HepG2 (cell line): ENCODE data around the gene ZNF575. TPM values are rescaled to one million over a fixed set of nuclear protein-coding genes. Genes with fewer than 3 reads are reported as not detected.

Source experiments
- ATAC-seq: fragments of 200-7000 bp; cut with Tn5 transposase; 3 replicates; pipeline ENCODE4 v1.9.1; 2020; ENCODE audit warnings: mild to moderate bottlenecking, moderate library complexity
- BruUV-seq: library from RNA; stranded (reverse); fragments of 400-500 nt; replicated peaks from 2 replicates; lab custom pipeline; 2021; lab: Mats Ljungman, UMichigan
- CTCF ChIA-PET: fragments of 300-600 bp; formaldehyde crosslinking; extraction: SDS; loops from one replicate; lab custom pipeline; 2021; ENCODE audit warnings: low total read pairs, inconsistent platforms, low intra/inter-chr PET ratio; lab: Yijun Ruan, JAX
- POLR2A ChIA-PET: fragments of 350-600 bp; sonication (Branson Sonifier 250); formaldehyde crosslinking; loops from one replicate; lab custom pipeline; 2020; ENCODE audit warnings: antibody characterized with exemption, inconsistent platforms; lab: Yijun Ruan, JAX
- DNase-seq: peaks from one replicate; pipeline ENCODE4 v3.0.0-alpha.2; 2015; ENCODE audit warnings: low spot score
- FAIRE-seq: peaks from 3 replicates; lab custom pipeline; 2011; peaks lifted over from hg19 to GRCh38; lab: Jason Lieb, UNC
- H2AFZ ChIP-seq: one replicate; pipeline ENCODE4 v1.6.1; 2011; ENCODE audit warnings: low read length, inconsistent platforms
- H3K27ac ChIP-seq: fragments of 300-600 bp; 3 replicates; pipeline ENCODE4 v1.8.0; 2011; ENCODE audit warnings: mixed run types, mild to moderate bottlenecking, mixed read lengths, low read length, inconsistent platforms; ENCODE audit not compliant: insufficient read depth; ENCODE audit errors: extremely low read length
- H3K27me3 ChIP-seq, 2 experiments: fragments of 200-600 bp in 1 of 2; 2 replicates in 1 of 2; 3 replicates in 1 of 2; pipeline versions ENCODE4 v1.6.0 to v1.8.0; 2011; ENCODE audit warnings: low read length in 2 of 2, mild to moderate bottlenecking in 2 of 2, moderate library complexity in 2 of 2, inconsistent platforms in 1 of 2; ENCODE audit not compliant: insufficient read depth in 2 of 2, control insufficient read depth in 1 of 2
- H3K36me3 ChIP-seq, 2 experiments: fragments of 200-600 bp in 1 of 2; replicated peaks in 1 of 2; 2 replicates in 1 of 2; 3 replicates in 1 of 2; pipeline versions ENCODE4 v1.5.1 to v1.8.0; 2011; ENCODE audit warnings: low read length in 2 of 2, inconsistent platforms in 1 of 2; ENCODE audit not compliant: insufficient read depth in 2 of 2, control insufficient read depth in 1 of 2
- H3K4me1 ChIP-seq: 2 replicates; pipeline ENCODE4 v1.5.1; 2012; ENCODE audit warnings: low read length, inconsistent platforms; ENCODE audit not compliant: insufficient read depth
- H3K4me2 ChIP-seq: 2 replicates; pipeline ENCODE4 v1.6.0; 2011; ENCODE audit warnings: low read depth, low read length, inconsistent platforms
- H3K4me3 ChIP-seq, 3 experiments: fragments of 200-600 bp in 1 of 3; sonication (generic), shearing (Covaris generic) in 1 of 3; replicated peaks in 1 of 3; 2 replicates each; pipeline ENCODE4 v1.5.1; 2011 to 2016; ENCODE audit warnings: low read length in 3 of 3, inconsistent platforms in 2 of 3, low read depth in 2 of 3, mild to moderate bottlenecking in 2 of 3, control low read depth in 1 of 3, mixed read lengths in 1 of 3; ENCODE audit not compliant: insufficient read depth in 1 of 3
- H3K79me2 ChIP-seq: one replicate; pipeline ENCODE4 v1.6.1; 2011; ENCODE audit warnings: low read length, inconsistent platforms; ENCODE audit not compliant: insufficient read depth
- H3K9ac ChIP-seq: 2 replicates; pipeline ENCODE4 v1.6.0; 2011; ENCODE audit warnings: mild to moderate bottlenecking, low read depth, low read length, inconsistent platforms; ENCODE audit not compliant: insufficient read depth
- H3K9me3 ChIP-seq: 2 replicates; pipeline ENCODE4 v1.5.1; 2012; ENCODE audit warnings: mild to moderate bottlenecking, low read length
- H4K20me1 ChIP-seq: 2 replicates; pipeline ENCODE4 v1.6.0; 2011; ENCODE audit warnings: inconsistent platforms, mild to moderate bottlenecking, low read length, moderate library complexity; ENCODE audit not compliant: insufficient read depth
- PPARG ChIP-seq: conservative IDR thresholded peaks from 2 replicates; pipeline ENCODE4 v1.6.1; 2016; ENCODE audit warnings: missing biosample characterization, missing genetic modification reagents
- ZEB1 ChIP-seq: IDR thresholded peaks from 2 replicates; pipeline ENCODE4 v1.6.1; 2012; ENCODE audit warnings: mild to moderate bottlenecking, low read depth, inconsistent platforms; ENCODE audit not compliant: insufficient replicate concordance
- ZKSCAN1 ChIP-seq: fragments of 150-350 bp; IDR thresholded peaks from 2 replicates; pipeline ENCODE4 v1.6.1; 2014; ENCODE audit warnings: low read length
- WGBS: methylation state at CpG from one replicate; pipeline ENCODE4 v1.1.6; 2017; ENCODE audit warnings: low lambda C conversion rate; 5-methylcytosine and 5-hydroxymethylcytosine counted together
- in situ Hi-C: cut with HindIII; loops from 2 replicates; pipeline ENCODE4 v1.10.0; 2017; ENCODE audit warnings: low pct_unique_long_range_greater_than_20kb; ENCODE audit not compliant: extremely low pct_ligation_motif_present
- intact Hi-C: fragments of 100-400 bp; cut with micrococcal nuclease; formaldehyde crosslinking; loops from one replicate; pipeline ENCODE4 v1.10.0; 2022; ENCODE audit not compliant: unreplicated experiment
- polyA plus RNA-seq, 8 experiments: library from polyadenylated mRNA; depleted of rRNA in 3 of 8; stranded (reverse) in 7 of 8; unstranded in 1 of 8; fragments of >200 nt; fragmentation: Illumina TruSeq in 4 of 8; extraction: Trizol in 4 of 8; gene quantifications; 2 replicates each; pipeline versions ENCODE4 v1.2.1 to v1.2.3, GENCODE V29; 2011 to 2016; ENCODE audit warnings: low read depth in 4 of 8, missing spikeins in 1 of 8, mixed read lengths in 1 of 8; ENCODE audit not compliant: insufficient read depth in 1 of 8
- total RNA-seq, 5 experiments: library from RNA; depleted of rRNA; stranded (reverse); fragments of >200 nt; fragmentation: Illumina TruSeq; extraction: Trizol; gene quantifications; 2 replicates each; pipeline ENCODE4 v1.2.3, GENCODE V29; 2016; ENCODE audit warnings: low read depth in 1 of 5
- TF ChIP-seq, protein P1 (sequence below): sonication (generic); formaldehyde crosslinking; IDR thresholded peaks from 2 replicates; pipeline ENCODE4 v1.5.0; 2020; ENCODE audit warnings: mild to moderate bottlenecking, low read depth, missing genetic modification reagents, borderline replicate concordance
- TF ChIP-seq, protein P2 (sequence below): sonication (generic); formaldehyde crosslinking; IDR thresholded peaks from 2 replicates; pipeline ENCODE4 v1.9.0; 2021; ENCODE audit warnings: missing genetic modification reagents, mild to moderate bottlenecking, borderline replicate concordance
- TF ChIP-seq, protein P3 (sequence below): sonication (generic); formaldehyde crosslinking; conservative IDR thresholded peaks from 2 replicates; pipeline ENCODE4 v1.8.0; 2022; ENCODE audit warnings: mild to moderate bottlenecking, moderate library complexity, missing genetic modification reagents

The ZNF575 gene
- total and polyA plus RNA-seq, 2 of the 13 experiments (the other 11 are each of a cell fraction or from before 2014, with no cell fraction given), result 0.17 to 0.27 TPM

DNA sequence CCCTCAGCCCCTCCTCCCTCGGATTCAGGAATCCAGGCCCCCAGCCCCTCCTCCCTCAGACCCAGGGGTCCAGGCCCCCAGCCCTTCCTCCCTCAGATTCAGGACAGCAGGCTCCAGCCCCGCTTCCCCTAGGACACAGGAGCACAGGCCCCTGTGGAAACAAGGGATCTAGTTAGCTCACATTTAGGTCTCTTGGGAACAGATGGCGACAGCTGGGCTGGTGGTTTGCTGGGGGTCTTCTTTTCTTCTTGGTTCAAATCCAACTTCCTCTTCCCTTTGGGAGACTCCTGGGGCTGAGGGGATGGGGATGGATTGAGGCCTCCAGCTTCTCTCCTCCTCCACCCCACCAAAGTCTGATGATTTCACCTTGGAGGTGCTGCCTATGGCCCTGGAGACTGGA lies 19.6 kb downstream of the ZNF575 start:
- Histone ChIP-seq H3K9ac (no peak overlapping the region), H2AFZ (no peak overlapping the region), H3K27me3 (no peaks in the 10 kb centered on the region), H3K4me3 (no peak overlapping the region), H3K79me2 (no peaks in the 10 kb centered on the region), H4K20me1 (no peaks in the 10 kb centered on the region), H3K27ac (no peak overlapping the region), H3K4me1 (no peaks in the 10 kb centered on the region), H3K4me2 (no peak overlapping the region), H3K36me3 (peaks cover 18 to 47% of the 10 kb centered on the region in 2 experiments), H3K9me3 (no peaks in the 10 kb centered on the region)
- no peak for DNase-seq
- no peak for FAIRE-seq
- WGBS, result 100% methylated on average over 2 of the region's 3 CpGs
- POLR2A ChIA-PET, result no interaction called here
- ATAC-seq, result no peak
- CTCF ChIA-PET, result no interaction called here
- TF ChIP-seq ZEB1, result no peak
- TF ChIP-seq, protein P1, sequence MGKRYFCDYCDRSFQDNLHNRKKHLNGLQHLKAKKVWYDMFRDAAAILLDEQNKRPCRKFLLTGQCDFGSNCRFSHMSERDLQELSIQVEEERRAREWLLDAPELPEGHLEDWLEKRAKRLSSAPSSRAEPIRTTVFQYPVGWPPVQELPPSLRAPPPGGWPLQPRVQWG (CRISPR knock-in tag), result no peak
- TF ChIP-seq ZKSCAN1, result no peak
- TF ChIP-seq, protein P2, sequence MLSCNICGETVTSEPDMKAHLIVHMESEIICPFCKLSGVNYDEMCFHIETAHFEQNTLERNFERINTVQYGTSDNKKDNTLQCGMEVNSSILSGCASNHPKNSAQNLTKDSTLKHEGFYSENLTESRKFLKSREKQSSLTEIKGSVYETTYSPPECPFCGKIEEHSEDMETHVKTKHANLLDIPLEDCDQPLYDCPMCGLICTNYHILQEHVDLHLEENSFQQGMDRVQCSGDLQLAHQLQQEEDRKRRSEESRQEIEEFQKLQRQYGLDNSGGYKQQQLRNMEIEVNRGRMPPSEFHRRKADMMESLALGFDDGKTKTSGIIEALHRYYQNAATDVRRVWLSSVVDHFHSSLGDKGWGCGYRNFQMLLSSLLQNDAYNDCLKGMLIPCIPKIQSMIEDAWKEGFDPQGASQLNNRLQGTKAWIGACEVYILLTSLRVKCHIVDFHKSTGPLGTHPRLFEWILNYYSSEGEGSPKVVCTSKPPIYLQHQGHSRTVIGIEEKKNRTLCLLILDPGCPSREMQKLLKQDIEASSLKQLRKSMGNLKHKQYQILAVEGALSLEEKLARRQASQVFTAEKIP (CRISPR knock-in tag), result no peak
- no peak for TF ChIP-seq PPARG
- TF ChIP-seq, protein P3, sequence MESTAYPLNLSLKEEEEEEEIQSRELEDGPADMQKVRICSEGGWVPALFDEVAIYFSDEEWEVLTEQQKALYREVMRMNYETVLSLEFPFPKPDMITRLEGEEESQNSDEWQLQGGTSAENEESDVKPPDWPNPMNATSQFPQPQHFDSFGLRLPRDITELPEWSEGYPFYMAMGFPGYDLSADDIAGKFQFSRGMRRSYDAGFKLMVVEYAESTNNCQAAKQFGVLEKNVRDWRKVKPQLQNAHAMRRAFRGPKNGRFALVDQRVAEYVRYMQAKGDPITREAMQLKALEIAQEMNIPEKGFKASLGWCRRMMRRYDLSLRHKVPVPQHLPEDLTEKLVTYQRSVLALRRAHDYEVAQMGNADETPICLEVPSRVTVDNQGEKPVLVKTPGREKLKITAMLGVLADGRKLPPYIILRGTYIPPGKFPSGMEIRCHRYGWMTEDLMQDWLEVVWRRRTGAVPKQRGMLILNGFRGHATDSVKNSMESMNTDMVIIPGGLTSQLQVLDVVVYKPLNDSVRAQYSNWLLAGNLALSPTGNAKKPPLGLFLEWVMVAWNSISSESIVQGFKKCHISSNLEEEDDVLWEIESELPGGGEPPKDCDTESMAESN (CRISPR knock-in tag), result no peak
- intact Hi-C loops (no loop called here), in situ Hi-C loops (no loop called here)
- BruUV-seq, result no TSS peak
